GM06990 (cell line): ENCODE data around the gene BEGAIN.

Source experiments
- DNase-seq: peaks from one replicate; pipeline ENCODE4 v3.0.0-alpha.2; 2011; ENCODE audit not compliant: insufficient read length; ENCODE audit errors: extremely low read depth
- H3K27me3 ChIP-seq: replicated peaks from 2 replicates; pipeline ENCODE4 v1.6.0; 2011; ENCODE audit warnings: low read length; ENCODE audit not compliant: control insufficient read depth, insufficient read depth
- H3K36me3 ChIP-seq: 2 replicates; pipeline ENCODE4 v1.5.1; 2011; ENCODE audit warnings: low read length; ENCODE audit not compliant: control insufficient read depth, insufficient read depth
- H3K4me3 ChIP-seq: replicated peaks from 2 replicates; pipeline ENCODE4 v1.5.1; 2011; ENCODE audit warnings: low read depth, mild to moderate bottlenecking, control low read depth, low read length
- CTCF ChIP-seq: IDR thresholded peaks from 2 replicates; pipeline ENCODE4 v1.5.1; 2011; ENCODE audit warnings: low read length, control low read depth, mild to moderate bottlenecking, inconsistent platforms; ENCODE audit not compliant: insufficient read depth, poor library complexity, severe bottlenecking

BEGAIN gene

GRCh38 chr14:100587086-100587762, at the start of gene BEGAIN:
BEGAIN (minus strand) TSS chr14:100587417; CDS start chr14:100587290, 127 bp downstream.
- H3K36me3 ChIP-seq, result no peaks in the 10 kb centered on the region
- TF ChIP-seq CTCF, result no peak
- DNase-seq, result no peak
- peaks cover 10% of the 10 kb centered on the region for H3K27me3 ChIP-seq
- peak within 1 kb of the TSS; percentile 38 for H3K4me3 ChIP-seq

GRCh38 chr14:100636559-100636958, 49.3 kb upstream of the BEGAIN start:
- TF ChIP-seq CTCF, result no peak
- no peaks in the 10 kb centered on the region for H3K36me3 ChIP-seq
- H3K4me3 ChIP-seq, result no peak overlapping the region
- H3K27me3 ChIP-seq, result peaks cover 1% of the 10 kb centered on the region; the same call in 1 of the 2 replicates
- DNase-seq, result no peak

- TF ChIP-seq CTCF, result no peak
- no peak for DNase-seq
- H3K36me3 ChIP-seq, result no peaks in the 10 kb centered on the region
- no peaks in the 10 kb centered on the region; the same call in 1 of the 2 replicates for H3K27me3 ChIP-seq
- no peak overlapping the region for H3K4me3 ChIP-seq
Measured at GRCh38 chr14:100634026-100634425, 46.8 kb upstream of the BEGAIN start.

GRCh38 chr14:100633406-100633805, 46.2 kb upstream of the BEGAIN start:
- no peak overlapping the region for H3K4me3 ChIP-seq
- no peaks in the 10 kb centered on the region; the same call in 1 of the 2 replicates for H3K27me3 ChIP-seq
- H3K36me3 ChIP-seq, result no peaks in the 10 kb centered on the region
- TF ChIP-seq CTCF, result no peak
- DNase-seq, result no peak

- no peak for DNase-seq
- no peaks in the 10 kb centered on the region for H3K36me3 ChIP-seq
- no peaks in the 10 kb centered on the region; the same call in 1 of the 2 replicates for H3K27me3 ChIP-seq
- no peak overlapping the region for H3K4me3 ChIP-seq
- no peak for TF ChIP-seq CTCF
Measured at GRCh38 chr14:100629696-100630095, 42.5 kb upstream of the BEGAIN start.
